GM12864 (cell line): Measurements from ENCODE around the gene CP.

Experiments
- DNase-seq: peaks from one replicate; pipeline ENCODE4 v3.0.0-alpha.2; 2011; ENCODE audit warnings: low read depth
- H3K4me3 ChIP-seq: 2 replicates; pipeline ENCODE4 v1.5.1; 2011; ENCODE audit warnings: mild to moderate bottlenecking, low read depth, low read length, control low read depth
- CTCF ChIP-seq: IDR thresholded peaks from 2 replicates; pipeline ENCODE4 v1.5.1; 2011; ENCODE audit warnings: low read depth, mild to moderate bottlenecking, moderate library complexity, low read length, control low read depth, inconsistent platforms; ENCODE audit errors: missing control alignments

The CP gene

GRCh38 chr3:149150436-149150835 lies 71.2 kb downstream of the CP start:
- no peak for TF ChIP-seq CTCF
- DNase-seq = no peak
- H3K4me3 ChIP-seq = no peak overlapping the region

- no peak overlapping the region for H3K4me3 ChIP-seq
- no peak for TF ChIP-seq CTCF
- peak; percentile 31 for DNase-seq
These were observed 75.7 kb downstream of the CP start for GRCh38 chr3:149145974-149146373.

- DNase-seq = no peak
- TF ChIP-seq CTCF = no peak
- H3K4me3 ChIP-seq = no peak overlapping the region
These were observed 76.3 kb downstream of the CP start for GRCh38 chr3:149145356-149145755.

GRCh38 chr3:149142682-149143081 lies 78.9 kb downstream of the CP start:
- no peak for TF ChIP-seq CTCF
- no peak overlapping the region for H3K4me3 ChIP-seq
- DNase-seq = no peak

GRCh38 chr3:149134575-149134974 lies 87.1 kb downstream of the CP start:
- H3K4me3 ChIP-seq = no peak overlapping the region
- no peak for DNase-seq
- TF ChIP-seq CTCF = no peak

GRCh38 chr3:149131589-149131988 lies 90.0 kb downstream of the CP start:
- no peak for TF ChIP-seq CTCF

GRCh38 chr3:149129326-149130205 lies 92.1 kb downstream of the CP start, which contains the start of gene HPS3:
HPS3 (plus strand) TSS chr3:149129638; CDS start chr3:149129724, 86 bp downstream.
- DNase-seq = peak; percentile 62
- TF ChIP-seq CTCF = no peak
- H3K4me3 ChIP-seq = peak within 1 kb of the TSS; percentile 93

More at GRCh38 chr3:149131589-149131988, 90.0 kb downstream of the CP start:
- no peak for DNase-seq
- no peak overlapping the region for H3K4me3 ChIP-seq
